Adrenal gland (tissue), 12 donors: ENCODE data around the gene ZNF324. TPM values are rescaled to one million over a fixed set of nuclear protein-coding genes. Genes with fewer than 3 reads are reported as not detected.

Experiments
- DNase-seq, 7 donors: peaks; one replicate each; pipeline ENCODE4 v3.0.0-alpha.2; 2019 to 2020
- H3K27ac ChIP-seq, 5 donors: fragments of 200-600 bp; sonication (generic) in 4 of 5; 1 replicate in 3 of 5; 2 replicates in 2 of 5; pipeline versions ENCODE4 v1.5.1 to v1.8.0; 2016 to 2020; ENCODE audit warnings: mild to moderate bottlenecking in 1 of 5
- H3K27me3 ChIP-seq: fragments of 200-600 bp; 2 replicates; pipeline ENCODE4 v1.8.0; 2021
- H3K36me3 ChIP-seq, 2 donors: fragments of 200-600 bp; replicated peaks in 1 of 2; 1 replicate in 1 of 2; 2 replicates in 1 of 2; pipeline versions ENCODE4 v1.5.1 to v1.8.0; 2018 to 2022
- H3K4me1 ChIP-seq, 2 donors: fragments of 200-600 bp; replicated peaks in 1 of 2; 1 replicate in 1 of 2; 2 replicates in 1 of 2; pipeline versions ENCODE4 v1.5.1 to v1.8.0; 2018 to 2021
- H3K4me3 ChIP-seq, 4 donors: fragments of 200-600 bp; sonication (generic) in 3 of 4; one replicate each; pipeline ENCODE4 v1.5.1; 2016 to 2018
- H3K9me3 ChIP-seq, 3 donors: fragments of 200-600 bp; sonication (generic) in 1 of 3; replicated peaks in 1 of 3; 1 replicate in 2 of 3; 2 replicates in 1 of 3; pipeline versions ENCODE4 v1.5.1 to v1.8.0; 2016 to 2021
- CTCF ChIP-seq, 6 experiments: fragments of 450-650 bp in 4 of 6; fragments of 200-600 bp in 2 of 6; sonication (generic) in 1 of 6; IDR thresholded peaks; 1 replicate in 5 of 6; 2 replicates in 1 of 6; pipeline versions ENCODE4 v1.5.1 to v1.8.0; 2016 to 2021; ENCODE audit warnings: antibody characterized with exemption in 6 of 6, mild to moderate bottlenecking in 2 of 6, moderate library complexity in 1 of 6
- POLR2A ChIP-seq, 2 donors: fragments of 450-650 bp; IDR thresholded peaks; one replicate each; pipeline ENCODE4 v1.6.1; 2017; ENCODE audit warnings: antibody characterized with exemption in 2 of 2, mild to moderate bottlenecking in 2 of 2, moderate library complexity in 1 of 2
- WGBS, 4 donors: extraction: QIAGEN DNeasy Blood & Tissue Kit in 2 of 4; methylation state at CpG; one replicate each; pipeline versions ENCODE4 v1.1.5 to v1.1.7; 2013 to 2017; 5-methylcytosine and 5-hydroxymethylcytosine counted together
- intact Hi-C, 2 donors: fragments of 100-400 bp; cut with DNase I; formaldehyde crosslinking; loops; one replicate each; pipeline versions ENCODE4 v1.14.1 to v1.15.0; 2022 to 2023
- polyA plus RNA-seq, 3 donors: library from polyadenylated mRNA; stranded (reverse); fragments of 200-250 nt in 2 of 3; fragments of 350-450 nt in 1 of 3; fragmentation: Illumina TruSeq in 1 of 3; extraction: RNeasy Lipid Tissue Mini Kit (QIAGEN cat#74804) in 1 of 3; gene quantifications; one replicate each; pipeline ENCODE4 v1.2.3, GENCODE V29; 2013 to 2014
- total RNA-seq, 9 donors: library from RNA; depleted of rRNA in 4 of 9; stranded (reverse); fragments of >200 nt in 4 of 9; fragments of 120-200 nt in 1 of 9; fragmentation: NEBNext Ultra II Directional in 1 of 9; extraction: Animal tissue kit (Norgen Biotek cat#: 25700) in 1 of 9; gene quantifications; one replicate each; pipeline versions ENCODE4 v1.1.0 to v1.2.4, GENCODE V29; 2013 to 2023
- donor health status: healthy with polysubstance abuse.
- donor health status: Bipolar disorder and iron deficiency.
- donor health status: DM: yes; HTN: yes; CAD: no.
- donor health status: DM: no; HTN: no; CAD: no.
- donor health status: DM: no; HTN: no; CAD: no.
- donor health status: DM: yes; HTN: yes; CAD: no.

Gene ZNF324
- total and polyA plus RNA-seq, 12 donors = 2.1 to 58.3 (median 10.9) TPM

GRCh38 chr19:58450856-58451357 is 16.0 kb upstream of the ZNF324 start:
- no peaks in the 10 kb centered on the region for H3K9me3 ChIP-seq
- intact Hi-C loops = no loop called here
- TF ChIP-seq POLR2A (IDR thresholded peaks at IDR 0.05) = no peak
- TF ChIP-seq CTCF (IDR thresholded peaks at IDR 0.05) = no peak
- DNase-seq = peak in 2 of 7 donors; percentile 55
- peaks cover 6 to 9% of the 10 kb centered on the region in 2 donors for H3K4me1 ChIP-seq
- H3K27ac ChIP-seq = peak overlapping the region in 1 of 5 donors; percentile 74
- WGBS, 4 donors = 3 to 7% (median 5%) methylated on average over 7 to 11 of the region's 11 CpGs
- H3K36me3 ChIP-seq = peaks cover 0 to 5% of the 10 kb centered on the region in 2 donors
- H3K27me3 ChIP-seq = no peaks in the 10 kb centered on the region
- peak overlapping the region in 3 of 4 donors; percentile 81 to 99 (median 90) for H3K4me3 ChIP-seq

GRCh38 chr19:58451358-58452101 is 15.3 kb upstream of the ZNF324 start, which contains the start of gene ZNF324B:
Gene ZNF324B (plus strand): TSS chr19:58451622. CDS start chr19:58453702, 2,080 bp downstream.
- H3K27ac ChIP-seq = peak within 1 kb of the TSS in 2 of 5 donors; percentile 63 to 74
- WGBS, 4 donors = 0 to 4% (median 0%) methylated on average over 5 to 79 of the region's 79 CpGs
- intact Hi-C loops = no loop called here

GRCh38 chr19:58453743-58454142 is 13.1 kb upstream of the ZNF324 start:
- no peak overlapping the region for H3K4me3 ChIP-seq
- DNase-seq = no peak
- peaks cover 0 to 16% of the 10 kb centered on the region in 2 donors for H3K36me3 ChIP-seq
- no peak overlapping the region for H3K27ac ChIP-seq
- TF ChIP-seq POLR2A (IDR thresholded peaks at IDR 0.05) = no peak
- no peak for TF ChIP-seq CTCF (IDR thresholded peaks at IDR 0.05)
- intact Hi-C loops = no loop called here
- WGBS, 4 donors = 94 to 96% (median 95%) methylated on average over 5 to 6 of the region's 6 CpGs
- no peaks in the 10 kb centered on the region for H3K27me3 ChIP-seq
- no peaks in the 10 kb centered on the region for H3K9me3 ChIP-seq
- H3K4me1 ChIP-seq = peaks cover 6 to 9% of the 10 kb centered on the region in 2 donors

More at GRCh38 chr19:58451358-58452101, 15.3 kb upstream of the ZNF324 start, which contains the start of gene ZNF324B:
- H3K27me3 ChIP-seq = no peaks in the 10 kb centered on the region
- H3K4me1 ChIP-seq = peaks cover 6 to 9% of the 10 kb centered on the region in 2 donors
- DNase-seq = peak; percentile 96 to 99 (median 97)
- TF ChIP-seq CTCF (IDR thresholded peaks at IDR 0.05) (no peak), POLR2A (IDR thresholded peaks at IDR 0.05) (peak; percentile 49 to 56)
- H3K36me3 ChIP-seq = peaks cover 0 to 10% of the 10 kb centered on the region in 2 donors
- peak within 1 kb of the TSS in 3 of 4 donors; percentile 81 to 99 (median 90) for H3K4me3 ChIP-seq
- H3K9me3 ChIP-seq = no peaks in the 10 kb centered on the region

- intact Hi-C loops = no loop called here
- Histone ChIP-seq H3K9me3 (no peaks in the 10 kb centered on the region), H3K27me3 (no peaks in the 10 kb centered on the region), H3K27ac (no peak overlapping the region), H3K36me3 (peaks cover 0 to 16% of the 10 kb centered on the region in 2 donors), H3K4me3 (no peak overlapping the region), H3K4me1 (peaks cover 6 to 9% of the 10 kb centered on the region in 2 donors)
- no peak for DNase-seq
- no peak for TF ChIP-seq POLR2A (IDR thresholded peaks at IDR 0.05)
- TF ChIP-seq CTCF (IDR thresholded peaks at IDR 0.05) = no peak
- WGBS, 4 donors = 93 to 97% (median 95%) methylated on average over 11 to 20 of the region's 21 CpGs
These were observed 11.6 kb upstream of the ZNF324 start for GRCh38 chr19:58455306-58455705.
